ENCODE measurements around the gene PGAM5.

GRCh38 chr12:132668191-132669088 lies 42.2 kb upstream of the PGAM5 start:
- TF ChIP-seq, protein P1, sequence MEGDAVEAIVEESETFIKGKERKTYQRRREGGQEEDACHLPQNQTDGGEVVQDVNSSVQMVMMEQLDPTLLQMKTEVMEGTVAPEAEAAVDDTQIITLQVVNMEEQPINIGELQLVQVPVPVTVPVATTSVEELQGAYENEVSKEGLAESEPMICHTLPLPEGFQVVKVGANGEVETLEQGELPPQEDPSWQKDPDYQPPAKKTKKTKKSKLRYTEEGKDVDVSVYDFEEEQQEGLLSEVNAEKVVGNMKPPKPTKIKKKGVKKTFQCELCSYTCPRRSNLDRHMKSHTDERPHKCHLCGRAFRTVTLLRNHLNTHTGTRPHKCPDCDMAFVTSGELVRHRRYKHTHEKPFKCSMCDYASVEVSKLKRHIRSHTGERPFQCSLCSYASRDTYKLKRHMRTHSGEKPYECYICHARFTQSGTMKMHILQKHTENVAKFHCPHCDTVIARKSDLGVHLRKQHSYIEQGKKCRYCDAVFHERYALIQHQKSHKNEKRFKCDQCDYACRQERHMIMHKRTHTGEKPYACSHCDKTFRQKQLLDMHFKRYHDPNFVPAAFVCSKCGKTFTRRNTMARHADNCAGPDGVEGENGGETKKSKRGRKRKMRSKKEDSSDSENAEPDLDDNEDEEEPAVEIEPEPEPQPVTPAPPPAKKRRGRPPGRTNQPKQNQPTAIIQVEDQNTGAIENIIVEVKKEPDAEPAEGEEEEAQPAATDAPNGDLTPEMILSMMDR (conservative IDR thresholded peaks at IDR 0.05; ENCODE audit: low read depth, low read length): no peak
- no peak for TF ChIP-seq EZH2 (IDR thresholded peaks at IDR 0.05; ENCODE audit: borderline replicate concordance, low read depth, low read length, poor library complexity, severe bottlenecking)

Measured in A673 (cell line).